Left ventricle myocardium inferior (tissue), 1 donor: ENCODE measurements around the gene UNC80. TPM values are rescaled to one million over a fixed set of nuclear protein-coding genes. Genes with fewer than 3 reads are reported as not detected.

Experiments
- DNase-seq: peaks from one replicate; pipeline ENCODE4 v3.0.0-alpha.2; 2020
- H3K27ac ChIP-seq: fragments of 200-600 bp; replicated peaks from 2 replicates; pipeline ENCODE4 v1.8.0; 2021
- H3K27me3 ChIP-seq: fragments of 200-600 bp; 2 replicates; pipeline ENCODE4 v1.8.0; 2021; ENCODE audit warnings: low read depth
- H3K36me3 ChIP-seq: fragments of 200-600 bp; 2 replicates; pipeline ENCODE4 v1.8.0; 2021
- H3K4me1 ChIP-seq: fragments of 200-600 bp; 2 replicates; pipeline ENCODE4 v1.8.0; 2021
- H3K4me3 ChIP-seq: fragments of 200-600 bp; 2 replicates; pipeline ENCODE4 v1.8.0; 2021; ENCODE audit warnings: mild to moderate bottlenecking, moderate library complexity
- H3K9me3 ChIP-seq: fragments of 200-600 bp; replicated peaks from 2 replicates; pipeline ENCODE4 v1.8.0; 2021
- CTCF ChIP-seq: fragments of 200-600 bp; IDR thresholded peaks from 2 replicates; pipeline ENCODE4 v1.8.0; 2021; ENCODE audit warnings: antibody characterized with exemption, mild to moderate bottlenecking, borderline replicate concordance
- intact Hi-C: fragments of 100-400 bp; cut with micrococcal nuclease; formaldehyde crosslinking; loops from one replicate; pipeline ENCODE4 v1.11.0; 2022
- total RNA-seq: library from RNA; stranded (reverse); fragmentation: NEBNext Ultra II Directional; extraction: Animal tissue kit (Norgen Biotek cat#: 25700); gene quantifications from one replicate; pipeline ENCODE4 v1.2.1, GENCODE V29; 2021
- donor health status: DM: no; HTN: yes; CAD: no; lungs with severe emphysema.

The UNC80 gene
- total RNA-seq, 1 donor from 2014 or later: 0.03 TPM

DNA sequence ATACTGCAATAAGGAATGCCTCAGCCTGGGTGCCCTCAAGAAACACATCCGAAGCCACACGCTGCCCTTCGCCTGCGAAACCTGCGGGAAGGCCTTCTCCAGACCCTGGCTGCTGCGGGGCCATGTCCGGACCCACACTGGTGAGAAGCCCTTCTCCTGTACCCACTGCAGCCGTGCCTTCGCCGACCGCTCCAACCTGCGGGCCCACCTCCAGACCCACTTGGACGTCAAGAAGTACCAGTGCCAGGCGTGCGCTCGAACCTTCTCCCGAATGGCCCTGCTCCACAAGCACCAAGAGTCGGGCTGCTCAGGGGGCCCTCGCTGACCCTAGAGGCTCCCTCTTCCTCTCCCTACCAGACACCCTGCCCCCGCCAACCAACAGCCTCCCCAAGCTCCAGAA lies 37.6 kb downstream of the UNC80 start:
- no peaks in the 10 kb centered on the region for H3K27me3 ChIP-seq
- no peaks in the 10 kb centered on the region for H3K36me3 ChIP-seq
- no peak for TF ChIP-seq CTCF
- H3K9me3 ChIP-seq: no peaks in the 10 kb centered on the region
- H3K4me3 ChIP-seq: no peak overlapping the region
- no peaks in the 10 kb centered on the region for H3K4me1 ChIP-seq
- intact Hi-C loops: no loop called here
- no peak overlapping the region for H3K27ac ChIP-seq
- no peak for DNase-seq

DNA sequence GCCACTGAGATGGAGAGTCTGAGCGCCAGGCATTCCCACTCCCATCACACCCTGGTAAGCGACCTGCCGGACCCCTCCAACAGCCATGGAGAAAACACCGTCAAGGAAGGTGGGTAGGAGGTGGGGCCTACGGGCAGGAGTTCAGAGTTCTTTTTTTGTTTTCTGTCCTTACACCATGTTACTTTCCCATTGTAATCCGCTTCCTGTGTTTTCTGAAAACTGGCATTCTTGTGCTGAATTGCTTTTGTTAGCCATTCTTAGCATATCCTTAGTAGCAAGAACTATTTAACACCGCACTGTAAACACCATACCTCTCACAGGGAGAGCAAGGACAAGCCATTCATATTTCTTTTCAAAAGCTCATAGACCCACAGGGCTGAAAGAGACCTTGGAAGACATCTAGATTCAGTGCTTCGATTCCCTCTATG lies 46.2 kb downstream of the UNC80 start:
- H3K9me3 ChIP-seq: no peaks in the 10 kb centered on the region
- H3K4me3 ChIP-seq: no peak overlapping the region
- no peaks in the 10 kb centered on the region for H3K27me3 ChIP-seq
- intact Hi-C loops: no loop called here
- H3K27ac ChIP-seq: no peak overlapping the region
- H3K4me1 ChIP-seq: no peaks in the 10 kb centered on the region
- no peaks in the 10 kb centered on the region for H3K36me3 ChIP-seq
- no peak for DNase-seq
- no peak for TF ChIP-seq CTCF

DNA sequence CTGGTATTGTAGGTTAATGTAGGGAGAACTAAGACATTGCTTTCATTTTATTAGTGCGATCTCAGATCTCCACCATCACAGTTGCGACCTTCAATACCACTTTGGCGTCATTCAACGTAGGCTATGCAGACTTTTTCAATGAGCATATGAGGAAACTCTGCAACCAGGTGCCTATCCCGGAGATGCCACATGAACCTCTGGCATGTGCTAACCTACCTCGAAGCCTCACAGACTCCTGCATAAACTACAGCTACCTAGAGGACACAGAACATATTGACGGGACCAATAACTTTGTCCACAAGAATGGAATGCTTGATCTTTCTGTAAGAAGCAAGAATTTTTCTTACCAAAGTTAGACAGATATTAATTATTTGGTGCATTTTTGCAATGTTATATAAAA lies 47.3 kb downstream of the UNC80 start:
- intact Hi-C loops: no loop called here
- TF ChIP-seq CTCF: no peak
- no peak overlapping the region for H3K27ac ChIP-seq

DNA sequence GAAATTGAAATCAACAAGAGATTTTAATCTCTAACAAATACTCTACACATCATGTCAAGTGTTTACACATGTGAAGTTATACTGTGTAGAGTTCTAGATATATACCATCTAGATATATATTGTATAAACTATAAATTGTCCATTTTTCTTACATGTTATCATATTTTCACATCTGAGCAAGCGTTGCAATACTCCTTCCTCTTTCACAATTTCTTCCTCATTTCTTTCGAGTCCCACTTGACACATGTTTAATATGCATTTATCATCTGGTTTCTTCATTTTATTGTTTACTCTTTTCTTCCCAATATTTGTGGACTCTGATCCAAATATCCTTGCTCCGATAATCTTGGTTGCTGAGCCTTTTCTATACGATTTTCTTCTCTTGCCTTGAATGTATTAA lies 50.2 kb downstream of the UNC80 start:
- no peak overlapping the region for H3K4me3 ChIP-seq
- intact Hi-C loops: no loop called here
- no peak for DNase-seq
- no peaks in the 10 kb centered on the region for H3K9me3 ChIP-seq
- no peak overlapping the region for H3K27ac ChIP-seq
- TF ChIP-seq CTCF: no peak
- H3K36me3 ChIP-seq: no peaks in the 10 kb centered on the region
- H3K4me1 ChIP-seq: no peaks in the 10 kb centered on the region
- H3K27me3 ChIP-seq: no peaks in the 10 kb centered on the region

More for the DNA sequence above, 47.3 kb downstream of the UNC80 start:
- Histone ChIP-seq H3K36me3 (no peaks in the 10 kb centered on the region), H3K4me1 (no peaks in the 10 kb centered on the region), H3K27me3 (no peaks in the 10 kb centered on the region), H3K4me3 (no peak overlapping the region), H3K9me3 (no peaks in the 10 kb centered on the region)
- DNase-seq: no peak

- intact Hi-C loops: no loop called here
- no peaks in the 10 kb centered on the region for H3K36me3 ChIP-seq
Observed at GRCh38 chr2:209823484-209823883, 51.9 kb downstream of the UNC80 start.

More at GRCh38 chr2:209823484-209823883, 51.9 kb downstream of the UNC80 start:
- Histone ChIP-seq H3K4me1 (no peaks in the 10 kb centered on the region), H3K27ac (no peak overlapping the region), H3K27me3 (no peaks in the 10 kb centered on the region), H3K9me3 (no peaks in the 10 kb centered on the region), H3K4me3 (no peak overlapping the region)
- no peak for DNase-seq
- no peak for TF ChIP-seq CTCF
